HepG2 (cell line): ENCODE measurements around the gene MKS1. TPM values are rescaled to one million over a fixed set of nuclear protein-coding genes. Genes with fewer than 3 reads are reported as not detected.

ENCODE experiments used
- AHR ChIP-seq: IDR thresholded peaks from 2 replicates; pipeline ENCODE4 v1.6.1; 2018; ENCODE audit warnings: missing genetic modification reagents, missing compliant biosample characterization
- CCAR2 ChIP-seq: fragments of 200-400 bp; formaldehyde crosslinking; optimal IDR thresholded peaks from 2 replicates; pipeline ENCODE3; 2018; ENCODE audit warnings: low read depth, mild to moderate bottlenecking, low read length, moderate library complexity
- ELF3 ChIP-seq: IDR thresholded peaks from 2 replicates; pipeline ENCODE4 v1.6.1; 2016; ENCODE audit warnings: missing genetic modification reagents, missing compliant biosample characterization
- MAZ ChIP-seq, 2 experiments: sonication (generic) in 1 of 2; formaldehyde crosslinking in 1 of 2; IDR thresholded peaks; 2 replicates each; pipeline versions ENCODE4 v1.5.0 to v1.6.1; 2012 to 2020; ENCODE audit warnings: low read depth in 2 of 2, mild to moderate bottlenecking in 2 of 2, borderline replicate concordance in 1 of 2, improper control_type of control experiment in 1 of 2, low read length in 1 of 2, missing genetic modification reagents in 1 of 2, moderate library complexity in 1 of 2
- MED13 ChIP-seq: sonication (generic); formaldehyde crosslinking; IDR thresholded peaks from 2 replicates; pipeline ENCODE4 v1.5.0; 2020; ENCODE audit warnings: missing genetic modification reagents
- MTA3 ChIP-seq: sonication (generic); formaldehyde crosslinking; IDR thresholded peaks from 2 replicates; pipeline ENCODE4 v1.4.0; 2020; ENCODE audit warnings: missing genetic modification reagents
- NCOA1 ChIP-seq: sonication (generic); formaldehyde crosslinking; IDR thresholded peaks from 2 replicates; pipeline ENCODE4 v1.9.0; 2021; ENCODE audit warnings: missing genetic modification reagents
- SMAD3 ChIP-seq: sonication (generic); formaldehyde crosslinking; IDR thresholded peaks from 2 replicates; pipeline ENCODE4 v1.4.0; 2020; ENCODE audit warnings: missing genetic modification reagents
- XRCC5 ChIP-seq: fragments of 200-400 bp; formaldehyde crosslinking; optimal IDR thresholded peaks from 2 replicates; pipeline ENCODE3; 2017; ENCODE audit warnings: mild to moderate bottlenecking, low read length
- ZNF235 ChIP-seq: sonication (generic); formaldehyde crosslinking; IDR thresholded peaks from 2 replicates; pipeline ENCODE4 v1.8.1; 2023; ENCODE audit warnings: mild to moderate bottlenecking, missing genetic modification reagents, borderline replicate concordance
- ZNF263 ChIP-seq: sonication (generic); formaldehyde crosslinking; IDR thresholded peaks from 2 replicates; pipeline ENCODE4 v1.4.0; 2020; ENCODE audit warnings: missing genetic modification reagents
- ZNF761 ChIP-seq: sonication (generic); formaldehyde crosslinking; conservative IDR thresholded peaks from 2 replicates; pipeline ENCODE4 v1.4.0; 2020; ENCODE audit warnings: mild to moderate bottlenecking, missing genetic modification reagents
- ZNF883 ChIP-seq: sonication (generic); formaldehyde crosslinking; IDR thresholded peaks from 2 replicates; pipeline ENCODE4 v1.5.1; 2020; ENCODE audit warnings: mild to moderate bottlenecking, missing genetic modification reagents; ENCODE audit errors: not compliant biosample characterization
- polyA plus RNA-seq, 8 experiments: library from polyadenylated mRNA; depleted of rRNA in 3 of 8; stranded (reverse) in 7 of 8; unstranded in 1 of 8; fragments of >200 nt; fragmentation: Illumina TruSeq in 4 of 8; extraction: Trizol in 4 of 8; gene quantifications; 2 replicates each; pipeline versions ENCODE4 v1.2.1 to v1.2.3, GENCODE V29; 2011 to 2016; ENCODE audit warnings: low read depth in 4 of 8, missing spikeins in 1 of 8, mixed read lengths in 1 of 8; ENCODE audit not compliant: insufficient read depth in 1 of 8
- total RNA-seq, 5 experiments: library from RNA; depleted of rRNA; stranded (reverse); fragments of >200 nt; fragmentation: Illumina TruSeq; extraction: Trizol; gene quantifications; 2 replicates each; pipeline ENCODE4 v1.2.3, GENCODE V29; 2016; ENCODE audit warnings: low read depth in 1 of 5
- TF ChIP-seq, protein P1 (sequence below): sonication (generic); formaldehyde crosslinking; IDR thresholded peaks from 2 replicates; pipeline ENCODE4 v1.8.1; 2023; ENCODE audit warnings: mild to moderate bottlenecking, missing genetic modification reagents
- TF ChIP-seq, protein P2 (sequence below): sonication (generic); formaldehyde crosslinking; IDR thresholded peaks from 2 replicates; pipeline ENCODE4 v1.8.0; 2022; ENCODE audit warnings: low read depth, missing genetic modification reagents
- TF ChIP-seq, protein P3 (sequence below): sonication (generic); formaldehyde crosslinking; IDR thresholded peaks from 2 replicates; pipeline ENCODE4 v1.9.0; 2022; ENCODE audit warnings: missing genetic modification reagents, mild to moderate bottlenecking, borderline replicate concordance
- TF ChIP-seq, protein P4 (sequence below): IDR thresholded peaks from 2 replicates; pipeline ENCODE4 v1.4.0; 2020; ENCODE audit warnings: mild to moderate bottlenecking, missing genetic modification reagents
- TF ChIP-seq, protein P5 (sequence below): sonication (generic); formaldehyde crosslinking; IDR thresholded peaks from 2 replicates; pipeline ENCODE4 v1.5.0; 2020; ENCODE audit warnings: mild to moderate bottlenecking, missing genetic modification reagents, moderate library complexity
- TF ChIP-seq, protein P6 (sequence below): sonication (generic); formaldehyde crosslinking; IDR thresholded peaks from 2 replicates; pipeline ENCODE4 v1.4.0; 2020; ENCODE audit warnings: low read depth, mild to moderate bottlenecking, missing genetic modification reagents

MKS1 gene
- total and polyA plus RNA-seq, 2 of the 13 experiments (the other 11 are each of a cell fraction or from before 2014, with no cell fraction given) = 16.1 to 26.3 TPM

DNA sequence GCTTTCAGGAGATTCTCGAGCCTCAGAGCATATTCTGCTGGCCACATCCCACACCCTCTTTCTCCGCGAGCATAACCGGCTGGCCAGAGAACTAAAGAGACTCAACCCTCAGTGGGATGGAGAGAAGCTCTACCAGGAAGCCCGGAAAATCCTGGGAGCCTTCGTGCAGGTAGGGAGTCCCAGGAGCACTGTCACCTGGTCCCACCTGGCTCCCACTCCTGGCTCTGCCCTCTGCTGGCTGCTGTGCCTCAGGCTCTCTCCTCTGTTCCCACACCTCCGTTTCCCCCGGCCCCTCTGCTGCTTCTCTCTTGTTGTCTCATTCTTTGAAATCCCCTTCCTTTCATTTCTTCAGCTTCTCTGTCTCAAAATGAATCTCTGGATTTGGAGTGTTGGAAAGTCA is 35.7 kb upstream of the MKS1 start (continued):
- TF ChIP-seq MED13 (CRISPR knock-in tag) = no peak
- TF ChIP-seq MAZ (IDR thresholded peaks at IDR 0.05; ENCODE audit: borderline replicate concordance, low read depth, low read length) = no peak
- no peak for TF ChIP-seq MAZ (CRISPR knock-in tag; IDR thresholded peaks at IDR 0.05; ENCODE audit: low read depth)
- TF ChIP-seq, protein P1, sequence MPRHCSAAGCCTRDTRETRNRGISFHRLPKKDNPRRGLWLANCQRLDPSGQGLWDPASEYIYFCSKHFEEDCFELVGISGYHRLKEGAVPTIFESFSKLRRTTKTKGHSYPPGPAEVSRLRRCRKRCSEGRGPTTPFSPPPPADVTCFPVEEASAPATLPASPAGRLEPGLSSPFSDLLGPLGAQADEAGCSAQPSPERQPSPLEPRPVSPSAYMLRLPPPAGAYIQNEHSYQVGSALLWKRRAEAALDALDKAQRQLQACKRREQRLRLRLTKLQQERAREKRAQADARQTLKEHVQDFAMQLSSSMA = no peak
- no peak for TF ChIP-seq ZNF883 (CRISPR knock-in tag)
- TF ChIP-seq, protein P2, sequence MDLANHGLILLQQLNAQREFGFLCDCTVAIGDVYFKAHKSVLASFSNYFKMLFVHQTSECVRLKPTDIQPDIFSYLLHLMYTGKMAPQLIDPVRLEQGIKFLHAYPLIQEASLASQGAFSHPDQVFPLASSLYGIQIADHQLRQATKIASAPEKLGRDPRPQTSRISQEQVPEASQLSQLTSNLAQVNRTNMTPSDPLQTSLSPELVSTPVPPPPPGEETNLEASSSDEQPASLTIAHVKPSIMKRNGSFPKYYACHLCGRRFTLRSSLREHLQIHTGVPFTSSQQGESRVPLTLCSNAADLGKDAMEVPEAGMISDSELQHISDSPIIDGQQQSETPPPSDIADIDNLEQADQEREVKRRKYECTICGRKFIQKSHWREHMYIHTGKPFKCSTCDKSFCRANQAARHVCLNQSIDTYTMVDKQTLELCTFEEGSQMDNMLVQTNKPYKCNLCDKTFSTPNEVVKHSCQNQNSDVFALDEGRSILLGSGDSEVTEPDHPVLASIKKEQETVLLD (CRISPR knock-in tag) = no peak
- peak; percentile 51; the same call in 1 of the 2 replicates for TF ChIP-seq AHR (CRISPR knock-in tag)
- TF ChIP-seq, protein P3, sequence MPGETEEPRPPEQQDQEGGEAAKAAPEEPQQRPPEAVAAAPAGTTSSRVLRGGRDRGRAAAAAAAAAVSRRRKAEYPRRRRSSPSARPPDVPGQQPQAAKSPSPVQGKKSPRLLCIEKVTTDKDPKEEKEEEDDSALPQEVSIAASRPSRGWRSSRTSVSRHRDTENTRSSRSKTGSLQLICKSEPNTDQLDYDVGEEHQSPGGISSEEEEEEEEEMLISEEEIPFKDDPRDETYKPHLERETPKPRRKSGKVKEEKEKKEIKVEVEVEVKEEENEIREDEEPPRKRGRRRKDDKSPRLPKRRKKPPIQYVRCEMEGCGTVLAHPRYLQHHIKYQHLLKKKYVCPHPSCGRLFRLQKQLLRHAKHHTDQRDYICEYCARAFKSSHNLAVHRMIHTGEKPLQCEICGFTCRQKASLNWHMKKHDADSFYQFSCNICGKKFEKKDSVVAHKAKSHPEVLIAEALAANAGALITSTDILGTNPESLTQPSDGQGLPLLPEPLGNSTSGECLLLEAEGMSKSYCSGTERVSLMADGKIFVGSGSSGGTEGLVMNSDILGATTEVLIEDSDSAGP (CRISPR knock-in tag) = no peak
- no peak for TF ChIP-seq NCOA1 (CRISPR knock-in tag)
- no peak for TF ChIP-seq CCAR2
- TF ChIP-seq ZNF235 = no peak
- no peak for TF ChIP-seq MTA3 (CRISPR knock-in tag)
- no peak for TF ChIP-seq ZNF761 (CRISPR knock-in tag)
- TF ChIP-seq, protein P4, sequence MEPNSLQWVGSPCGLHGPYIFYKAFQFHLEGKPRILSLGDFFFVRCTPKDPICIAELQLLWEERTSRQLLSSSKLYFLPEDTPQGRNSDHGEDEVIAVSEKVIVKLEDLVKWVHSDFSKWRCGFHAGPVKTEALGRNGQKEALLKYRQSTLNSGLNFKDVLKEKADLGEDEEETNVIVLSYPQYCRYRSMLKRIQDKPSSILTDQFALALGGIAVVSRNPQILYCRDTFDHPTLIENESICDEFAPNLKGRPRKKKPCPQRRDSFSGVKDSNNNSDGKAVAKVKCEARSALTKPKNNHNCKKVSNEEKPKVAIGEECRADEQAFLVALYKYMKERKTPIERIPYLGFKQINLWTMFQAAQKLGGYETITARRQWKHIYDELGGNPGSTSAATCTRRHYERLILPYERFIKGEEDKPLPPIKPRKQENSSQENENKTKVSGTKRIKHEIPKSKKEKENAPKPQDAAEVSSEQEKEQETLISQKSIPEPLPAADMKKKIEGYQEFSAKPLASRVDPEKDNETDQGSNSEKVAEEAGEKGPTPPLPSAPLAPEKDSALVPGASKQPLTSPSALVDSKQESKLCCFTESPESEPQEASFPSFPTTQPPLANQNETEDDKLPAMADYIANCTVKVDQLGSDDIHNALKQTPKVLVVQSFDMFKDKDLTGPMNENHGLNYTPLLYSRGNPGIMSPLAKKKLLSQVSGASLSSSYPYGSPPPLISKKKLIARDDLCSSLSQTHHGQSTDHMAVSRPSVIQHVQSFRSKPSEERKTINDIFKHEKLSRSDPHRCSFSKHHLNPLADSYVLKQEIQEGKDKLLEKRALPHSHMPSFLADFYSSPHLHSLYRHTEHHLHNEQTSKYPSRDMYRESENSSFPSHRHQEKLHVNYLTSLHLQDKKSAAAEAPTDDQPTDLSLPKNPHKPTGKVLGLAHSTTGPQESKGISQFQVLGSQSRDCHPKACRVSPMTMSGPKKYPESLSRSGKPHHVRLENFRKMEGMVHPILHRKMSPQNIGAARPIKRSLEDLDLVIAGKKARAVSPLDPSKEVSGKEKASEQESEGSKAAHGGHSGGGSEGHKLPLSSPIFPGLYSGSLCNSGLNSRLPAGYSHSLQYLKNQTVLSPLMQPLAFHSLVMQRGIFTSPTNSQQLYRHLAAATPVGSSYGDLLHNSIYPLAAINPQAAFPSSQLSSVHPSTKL = no peak
- TF ChIP-seq ELF3 = no peak
- TF ChIP-seq, protein P5, sequence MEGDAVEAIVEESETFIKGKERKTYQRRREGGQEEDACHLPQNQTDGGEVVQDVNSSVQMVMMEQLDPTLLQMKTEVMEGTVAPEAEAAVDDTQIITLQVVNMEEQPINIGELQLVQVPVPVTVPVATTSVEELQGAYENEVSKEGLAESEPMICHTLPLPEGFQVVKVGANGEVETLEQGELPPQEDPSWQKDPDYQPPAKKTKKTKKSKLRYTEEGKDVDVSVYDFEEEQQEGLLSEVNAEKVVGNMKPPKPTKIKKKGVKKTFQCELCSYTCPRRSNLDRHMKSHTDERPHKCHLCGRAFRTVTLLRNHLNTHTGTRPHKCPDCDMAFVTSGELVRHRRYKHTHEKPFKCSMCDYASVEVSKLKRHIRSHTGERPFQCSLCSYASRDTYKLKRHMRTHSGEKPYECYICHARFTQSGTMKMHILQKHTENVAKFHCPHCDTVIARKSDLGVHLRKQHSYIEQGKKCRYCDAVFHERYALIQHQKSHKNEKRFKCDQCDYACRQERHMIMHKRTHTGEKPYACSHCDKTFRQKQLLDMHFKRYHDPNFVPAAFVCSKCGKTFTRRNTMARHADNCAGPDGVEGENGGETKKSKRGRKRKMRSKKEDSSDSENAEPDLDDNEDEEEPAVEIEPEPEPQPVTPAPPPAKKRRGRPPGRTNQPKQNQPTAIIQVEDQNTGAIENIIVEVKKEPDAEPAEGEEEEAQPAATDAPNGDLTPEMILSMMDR (CRISPR knock-in tag) = peak; percentile 38
- TF ChIP-seq ZNF263 (CRISPR knock-in tag) = peak; percentile 89
- TF ChIP-seq, protein P6, sequence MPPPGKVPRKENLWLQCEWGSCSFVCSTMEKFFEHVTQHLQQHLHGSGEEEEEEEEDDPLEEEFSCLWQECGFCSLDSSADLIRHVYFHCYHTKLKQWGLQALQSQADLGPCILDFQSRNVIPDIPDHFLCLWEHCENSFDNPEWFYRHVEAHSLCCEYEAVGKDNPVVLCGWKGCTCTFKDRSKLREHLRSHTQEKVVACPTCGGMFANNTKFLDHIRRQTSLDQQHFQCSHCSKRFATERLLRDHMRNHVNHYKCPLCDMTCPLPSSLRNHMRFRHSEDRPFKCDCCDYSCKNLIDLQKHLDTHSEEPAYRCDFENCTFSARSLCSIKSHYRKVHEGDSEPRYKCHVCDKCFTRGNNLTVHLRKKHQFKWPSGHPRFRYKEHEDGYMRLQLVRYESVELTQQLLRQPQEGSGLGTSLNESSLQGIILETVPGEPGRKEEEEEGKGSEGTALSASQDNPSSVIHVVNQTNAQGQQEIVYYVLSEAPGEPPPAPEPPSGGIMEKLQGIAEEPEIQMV (CRISPR knock-in tag) = no peak
- no peak for TF ChIP-seq SMAD3 (CRISPR knock-in tag)
- peak; percentile 42 for TF ChIP-seq XRCC5
